ENCODE measurements around the gene TMEM39B.
A peak's percentile ranks its signal among the peaks of the same experiment; 100 is the strongest.
"Not testable (repeated sequence)": the region's sequence is repeated elsewhere in the genome, so short reads cannot be mapped to it uniquely, and the experiment has no call there.

Gene TMEM39B

DNA sequence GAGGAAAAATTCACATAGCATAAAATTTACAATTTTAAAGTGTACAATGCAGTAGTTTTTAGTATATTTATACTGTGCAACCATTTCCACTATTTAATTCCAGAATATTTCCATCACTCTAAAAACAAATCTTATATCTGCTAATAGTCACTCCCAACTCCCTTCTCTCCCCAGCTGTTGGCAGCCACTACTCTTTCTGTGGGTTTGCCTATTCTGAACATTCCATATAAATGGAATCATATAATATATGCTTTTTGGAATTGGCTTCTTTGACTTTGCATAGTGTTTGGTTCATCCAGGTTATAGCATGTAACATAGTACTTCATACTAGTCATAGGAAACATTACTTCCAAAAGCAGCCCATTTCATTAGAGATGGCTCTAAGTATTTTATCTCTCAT is 25.0 kb upstream of the TMEM39B start:
- no peak overlapping the region for H3K9ac ChIP-seq (ENCODE audit: low read length)
- no peaks in the 10 kb centered on the region for H3K27me3 ChIP-seq (replicated peaks; ENCODE audit: control insufficient read depth, insufficient read depth, low read length)
- DNase-seq (ENCODE audit: low read depth) = peak; percentile 38
- H3K4me1 ChIP-seq (ENCODE audit: control insufficient read depth, insufficient read depth, low read length) = peaks cover 12% of the 10 kb centered on the region
- H3K9me3 ChIP-seq (ENCODE audit: control insufficient read depth, low read length) = no peaks in the 10 kb centered on the region
- H3K36me3 ChIP-seq (ENCODE audit: control insufficient read depth, insufficient read depth, low read length, severe bottlenecking) = peaks cover 53% of the 10 kb centered on the region
- no peak overlapping the region for H3K4me3 ChIP-seq (ENCODE audit: low read length)

DNA sequence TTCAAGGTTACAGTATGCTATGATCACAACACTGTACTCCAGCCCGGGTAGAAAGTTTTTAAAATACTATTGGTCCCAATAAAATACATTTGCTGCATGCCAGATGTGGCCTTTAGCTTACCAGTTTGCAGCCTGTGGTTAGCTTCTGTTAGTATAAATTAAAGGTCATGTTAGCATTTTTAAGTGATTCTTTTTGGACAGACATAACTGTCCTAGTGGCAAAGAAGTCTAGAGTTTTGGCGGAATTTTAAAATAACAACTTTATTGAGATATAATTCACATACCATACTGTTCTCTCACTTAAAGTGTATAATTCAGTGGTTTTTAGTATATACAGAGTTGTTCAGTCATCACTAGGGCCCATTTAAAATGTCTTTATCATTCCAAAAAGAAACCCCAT is 24.3 kb upstream of the TMEM39B start:
- peaks cover 59% of the 10 kb centered on the region for H3K36me3 ChIP-seq (ENCODE audit: control insufficient read depth, insufficient read depth, low read length, severe bottlenecking)
- H3K4me3 ChIP-seq (ENCODE audit: low read length) = no peak overlapping the region
- peaks cover 16% of the 10 kb centered on the region for H3K4me1 ChIP-seq (ENCODE audit: control insufficient read depth, insufficient read depth, low read length)
- H3K9ac ChIP-seq (ENCODE audit: low read length) = no peak overlapping the region
- H3K27me3 ChIP-seq (replicated peaks; ENCODE audit: control insufficient read depth, insufficient read depth, low read length) = no peaks in the 10 kb centered on the region
- H3K9me3 ChIP-seq (ENCODE audit: control insufficient read depth, low read length) = no peaks in the 10 kb centered on the region
- no peak for DNase-seq (ENCODE audit: low read depth)

GRCh38 chr1:32051706-32052105 is 21.0 kb upstream of the TMEM39B start:
- no peaks in the 10 kb centered on the region for H3K27me3 ChIP-seq (replicated peaks; ENCODE audit: control insufficient read depth, insufficient read depth, low read length)
- no peaks in the 10 kb centered on the region for H3K9me3 ChIP-seq (ENCODE audit: control insufficient read depth, low read length)
- no peak for DNase-seq (ENCODE audit: low read depth)
- peaks cover 16% of the 10 kb centered on the region for H3K4me1 ChIP-seq (ENCODE audit: control insufficient read depth, insufficient read depth, low read length)
- peaks cover 87% of the 10 kb centered on the region for H3K36me3 ChIP-seq (ENCODE audit: control insufficient read depth, insufficient read depth, low read length, severe bottlenecking)
- no peak overlapping the region for H3K9ac ChIP-seq (ENCODE audit: low read length)
- H3K4me3 ChIP-seq (ENCODE audit: low read length) = no peak overlapping the region

DNA sequence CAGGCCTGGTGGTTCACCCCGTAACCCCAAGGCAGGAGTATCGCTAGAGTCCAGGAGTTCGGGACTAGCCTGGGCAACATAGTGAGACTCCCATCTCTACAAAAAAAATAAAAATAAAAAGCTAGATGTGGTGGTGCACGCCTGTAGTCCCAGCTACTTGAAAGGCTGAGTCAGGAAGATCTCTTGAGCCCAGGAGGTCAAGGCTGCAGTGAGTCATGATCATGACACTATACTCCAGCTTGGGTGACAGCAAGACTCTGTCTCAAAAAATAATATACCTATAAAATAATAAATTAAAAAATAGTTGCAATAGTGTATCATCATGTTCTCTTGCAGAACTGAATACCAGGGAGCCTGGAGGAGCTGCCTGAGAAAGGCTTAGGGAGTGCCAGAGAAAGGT is 19.9 kb upstream of the TMEM39B start:
- Histone ChIP-seq H3K27me3 (replicated peaks; ENCODE audit: control insufficient read depth, insufficient read depth, low read length) (no peaks in the 10 kb centered on the region), H3K4me1 (ENCODE audit: control insufficient read depth, insufficient read depth, low read length) (peaks cover 16% of the 10 kb centered on the region), H3K36me3 (ENCODE audit: control insufficient read depth, insufficient read depth, low read length, severe bottlenecking) (peaks cover 81% of the 10 kb centered on the region), H3K9ac (ENCODE audit: low read length) (no peak overlapping the region), H3K4me3 (ENCODE audit: low read length) (no peak overlapping the region), H3K9me3 (ENCODE audit: control insufficient read depth, low read length) (no peaks in the 10 kb centered on the region)
- peak; percentile 15 for DNase-seq (ENCODE audit: low read depth)

DNA sequence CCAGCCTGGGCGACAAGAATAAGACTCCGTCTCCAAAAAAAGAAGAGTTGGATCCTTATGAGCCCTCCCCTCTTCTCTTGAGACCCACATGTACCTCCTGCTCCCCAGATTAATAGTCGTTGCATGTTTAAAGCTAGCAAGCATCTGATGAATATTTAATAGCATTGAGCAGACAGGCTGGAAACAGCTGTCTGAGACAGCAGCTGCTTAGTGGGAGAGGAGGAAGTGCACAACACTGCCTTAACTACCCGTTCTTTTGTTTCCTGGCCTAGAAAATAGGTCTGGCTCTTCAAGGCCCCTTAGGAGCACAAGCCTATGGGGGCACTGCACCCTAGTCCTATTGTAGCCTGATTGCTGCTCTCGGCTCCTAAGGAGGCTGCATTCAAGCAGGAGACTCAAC is 17.3 kb upstream of the TMEM39B start:
- no peak overlapping the region for H3K4me3 ChIP-seq (ENCODE audit: low read length)
- no peaks in the 10 kb centered on the region for H3K27me3 ChIP-seq (replicated peaks; ENCODE audit: control insufficient read depth, insufficient read depth, low read length)
- no peak for DNase-seq (ENCODE audit: low read depth)
- peaks cover 84% of the 10 kb centered on the region for H3K36me3 ChIP-seq (ENCODE audit: control insufficient read depth, insufficient read depth, low read length, severe bottlenecking)
- H3K4me1 ChIP-seq (ENCODE audit: control insufficient read depth, insufficient read depth, low read length) = peaks cover 16% of the 10 kb centered on the region
- H3K9me3 ChIP-seq (ENCODE audit: control insufficient read depth, low read length) = no peaks in the 10 kb centered on the region
- H3K9ac ChIP-seq (ENCODE audit: low read length) = no peak overlapping the region

- Histone ChIP-seq H3K9me3 (ENCODE audit: control insufficient read depth, low read length) (no peaks in the 10 kb centered on the region), H3K9ac (ENCODE audit: low read length) (no peak overlapping the region), H3K4me3 (ENCODE audit: low read length) (no peak overlapping the region), H3K36me3 (ENCODE audit: control insufficient read depth, insufficient read depth, low read length, severe bottlenecking) (peaks cover 88% of the 10 kb centered on the region), H3K27me3 (replicated peaks; ENCODE audit: control insufficient read depth, insufficient read depth, low read length) (no peaks in the 10 kb centered on the region), H3K4me1 (ENCODE audit: control insufficient read depth, insufficient read depth, low read length) (peaks cover 13% of the 10 kb centered on the region)
- DNase-seq (ENCODE audit: low read depth) = no peak
Measured at GRCh38 chr1:32056598-32056997, 16.1 kb upstream of the TMEM39B start.

DNA sequence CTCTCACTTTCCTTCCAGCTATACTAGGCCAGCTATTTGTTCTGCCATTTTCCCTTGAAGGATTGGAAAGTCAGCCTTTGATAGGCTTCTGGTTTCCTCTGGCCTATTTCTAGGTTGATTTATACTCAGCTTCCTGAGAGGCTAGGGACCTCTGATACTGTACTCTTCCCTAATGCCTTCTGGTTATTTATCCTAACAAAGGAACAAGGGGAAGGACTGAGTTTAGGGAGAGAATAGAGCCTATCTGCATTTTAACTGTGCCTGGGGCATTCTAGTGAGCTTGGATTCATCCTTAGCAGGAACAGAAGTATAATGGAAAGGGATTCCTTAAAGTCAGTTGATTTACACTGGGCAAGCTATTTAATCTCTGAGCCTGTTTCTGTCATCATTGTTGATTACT is 11.8 kb upstream of the TMEM39B start:
- Histone ChIP-seq H3K36me3 (ENCODE audit: control insufficient read depth, insufficient read depth, low read length, severe bottlenecking) (peaks cover 63% of the 10 kb centered on the region), H3K9ac (ENCODE audit: low read length) (no peak overlapping the region), H3K27me3 (replicated peaks; ENCODE audit: control insufficient read depth, insufficient read depth, low read length) (no peaks in the 10 kb centered on the region), H3K4me1 (ENCODE audit: control insufficient read depth, insufficient read depth, low read length) (peaks cover 13% of the 10 kb centered on the region), H3K4me3 (ENCODE audit: low read length) (no peak overlapping the region), H3K9me3 (ENCODE audit: control insufficient read depth, low read length) (no peaks in the 10 kb centered on the region)
- DNase-seq (ENCODE audit: low read depth) = no peak

DNA sequence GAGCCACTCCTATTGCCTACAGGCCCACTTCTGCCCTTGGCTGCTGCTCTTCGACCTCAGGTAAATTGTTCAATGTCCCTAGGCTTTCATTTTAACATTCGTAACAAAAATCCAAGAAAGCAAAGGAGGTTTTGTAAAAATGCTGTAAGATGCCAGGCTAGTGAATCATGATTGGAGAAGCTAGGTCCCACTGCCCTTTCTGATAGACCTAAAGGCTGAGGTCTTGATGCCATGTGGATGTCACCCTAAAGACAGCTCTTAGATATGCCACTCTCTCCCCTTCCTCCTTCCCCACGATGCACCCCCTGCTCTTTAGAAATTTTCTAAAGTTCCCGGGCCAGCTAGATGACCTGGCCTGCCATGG is 9.9 kb upstream of the TMEM39B start:
- Histone ChIP-seq H3K4me3 (ENCODE audit: low read length) (no peak overlapping the region), H3K36me3 (ENCODE audit: control insufficient read depth, insufficient read depth, low read length, severe bottlenecking) (peaks cover 50% of the 10 kb centered on the region), H3K27me3 (replicated peaks; ENCODE audit: control insufficient read depth, insufficient read depth, low read length) (no peaks in the 10 kb centered on the region), H3K4me1 (ENCODE audit: control insufficient read depth, insufficient read depth, low read length) (peaks cover 24% of the 10 kb centered on the region), H3K9ac (ENCODE audit: low read length) (peak overlapping the region; percentile 51), H3K9me3 (ENCODE audit: control insufficient read depth, low read length) (no peaks in the 10 kb centered on the region)
- DNase-seq (ENCODE audit: low read depth) = no peak

DNA sequence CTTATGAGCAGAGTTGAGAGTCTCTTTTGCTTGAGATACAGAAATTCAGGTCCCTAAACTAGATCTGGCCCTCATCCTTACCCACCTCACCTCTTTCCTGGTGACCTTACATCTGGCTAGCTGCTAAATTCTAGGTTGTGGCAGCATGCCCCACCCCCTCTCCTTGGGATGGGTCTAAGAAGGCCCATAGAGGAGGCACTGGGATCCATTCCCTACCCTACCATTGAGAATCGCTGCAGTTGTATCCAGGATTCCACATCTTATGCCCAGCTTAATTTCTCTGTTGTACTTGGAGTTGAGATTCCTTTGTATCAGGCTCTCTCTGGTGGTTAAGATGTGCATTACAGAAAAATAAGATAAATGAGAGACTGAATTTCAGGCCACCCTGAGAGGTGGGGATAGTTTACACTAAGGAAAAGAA is 9.5 kb upstream of the TMEM39B start:
- Histone ChIP-seq H3K9me3 (ENCODE audit: control insufficient read depth, low read length) (no peaks in the 10 kb centered on the region), H3K4me1 (ENCODE audit: control insufficient read depth, insufficient read depth, low read length) (peaks cover 26% of the 10 kb centered on the region), H3K36me3 (ENCODE audit: control insufficient read depth, insufficient read depth, low read length, severe bottlenecking) (peaks cover 46% of the 10 kb centered on the region), H3K4me3 (ENCODE audit: low read length) (no peak overlapping the region), H3K27me3 (replicated peaks; ENCODE audit: control insufficient read depth, insufficient read depth, low read length) (no peaks in the 10 kb centered on the region), H3K9ac (ENCODE audit: low read length) (peak overlapping the region; percentile 51)
- DNase-seq (ENCODE audit: low read depth) = peak; percentile 85

DNA sequence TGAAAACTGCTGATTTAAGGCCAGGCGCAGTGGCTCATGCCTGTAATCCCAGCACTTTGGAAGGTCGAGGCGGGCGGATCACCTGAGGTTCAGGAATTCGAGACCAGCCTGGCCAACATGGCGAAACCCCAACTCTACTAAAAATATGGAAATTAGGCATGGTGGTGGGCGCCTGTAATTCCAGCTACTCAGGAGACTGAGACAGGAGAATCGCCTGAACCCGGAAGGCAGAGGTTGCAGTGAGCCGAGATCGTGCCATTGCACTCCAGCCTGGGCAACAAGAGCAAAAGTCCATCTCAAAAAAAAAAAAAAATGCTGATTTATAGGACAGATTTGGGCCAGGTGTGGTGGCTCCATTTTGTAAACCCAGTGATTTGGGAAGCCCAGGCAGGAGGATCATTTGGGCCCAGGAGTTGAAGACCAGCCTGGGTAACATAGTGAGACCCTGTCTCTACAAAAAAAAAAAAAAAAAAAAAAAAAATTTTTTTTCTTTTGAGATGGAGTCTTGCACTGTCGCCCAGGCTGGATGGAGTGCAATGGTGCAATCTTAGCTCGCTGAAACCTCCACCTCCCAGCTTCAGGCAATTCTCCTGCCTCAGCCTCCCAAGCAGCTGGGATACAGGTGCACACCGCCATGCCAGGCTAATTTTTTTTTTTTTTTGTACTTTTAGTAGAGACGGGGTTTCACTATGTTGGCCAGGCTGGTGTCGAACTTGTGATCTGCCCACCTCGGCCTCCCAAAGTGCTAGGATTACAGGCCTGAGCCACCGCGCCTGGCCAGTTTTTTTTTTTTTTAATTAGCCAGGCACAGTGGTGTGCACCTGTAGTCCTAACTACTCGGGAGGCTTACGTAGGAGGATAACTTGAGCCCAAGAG is 6.9 kb upstream of the TMEM39B start:
- H3K4me3 ChIP-seq (ENCODE audit: low read length); H3K9ac ChIP-seq (ENCODE audit: low read length); H3K27me3 ChIP-seq (replicated peaks; ENCODE audit: control insufficient read depth, insufficient read depth, low read length); DNase-seq (ENCODE audit: low read depth); H3K9me3 ChIP-seq (ENCODE audit: control insufficient read depth, low read length): not testable (repeated sequence)
- H3K36me3 ChIP-seq (ENCODE audit: control insufficient read depth, insufficient read depth, low read length, severe bottlenecking) = peaks cover 20% of the 10 kb centered on the region
- peaks cover 38% of the 10 kb centered on the region for H3K4me1 ChIP-seq (ENCODE audit: control insufficient read depth, insufficient read depth, low read length)

DNA sequence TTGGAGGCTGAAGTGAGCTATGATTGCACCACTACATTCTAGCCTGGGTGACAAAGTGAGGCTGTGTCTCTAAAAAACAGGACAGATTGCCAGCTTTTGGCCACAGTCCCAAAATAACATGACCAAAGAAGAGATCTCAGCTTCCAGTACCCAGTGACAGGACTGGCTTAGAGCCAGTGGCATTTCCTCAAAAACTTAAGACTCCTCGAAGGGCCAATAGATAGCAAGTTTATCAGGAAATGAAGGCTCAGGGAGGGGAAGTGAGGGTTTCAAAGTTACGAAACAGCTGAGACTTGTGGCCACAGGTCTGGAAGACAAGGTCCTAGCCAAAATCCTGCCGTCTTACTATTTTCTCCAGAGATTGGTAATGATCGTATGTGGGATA is 6.3 kb upstream of the TMEM39B start:
- peak; percentile 72 for DNase-seq (ENCODE audit: low read depth)
- H3K36me3 ChIP-seq (ENCODE audit: control insufficient read depth, insufficient read depth, low read length, severe bottlenecking) = peaks cover 14% of the 10 kb centered on the region
- peak overlapping the region; percentile 34 for H3K9ac ChIP-seq (ENCODE audit: low read length)

More for the DNA sequence above, 6.3 kb upstream of the TMEM39B start:
- Histone ChIP-seq H3K27me3 (replicated peaks; ENCODE audit: control insufficient read depth, insufficient read depth, low read length) (no peaks in the 10 kb centered on the region), H3K4me3 (ENCODE audit: low read length) (no peak overlapping the region), H3K4me1 (ENCODE audit: control insufficient read depth, insufficient read depth, low read length) (peaks cover 38% of the 10 kb centered on the region), H3K9me3 (ENCODE audit: control insufficient read depth, low read length) (no peaks in the 10 kb centered on the region)
